ENCODE data around the gene OR51A7. TPM values are rescaled to one million over a fixed set of nuclear protein-coding genes. Genes with fewer than 3 reads are reported as not detected.
"Not testable (repeated sequence)": the region's sequence is repeated elsewhere in the genome, so short reads cannot be mapped to it uniquely, and the experiment has no call there.

Gene OR51A7
- not detected for total RNA-seq
- long read RNA-seq: 0 reads

- DNase-seq (ENCODE audit: low spot score): no peak
Measured at GRCh38 chr11:4903484-4903883, at the start of gene OR51A7. Gene OR51A7, plus strand, starts transcription at chr11:4903783. Its CDS starts 3,587 bp downstream, at chr11:4907370.

- not testable (repeated sequence) for DNase-seq (ENCODE audit: low spot score)
Measured at GRCh38 chr11:4854286-4854685, 49.3 kb upstream of the OR51A7 start.

GRCh38 chr11:4862447-4863236 is 40.9 kb upstream of the OR51A7 start:
- no peak for DNase-seq (ENCODE audit: low spot score)

GRCh38 chr11:4863876-4864275 is 39.7 kb upstream of the OR51A7 start:
- DNase-seq (ENCODE audit: low spot score): no peak

GRCh38 chr11:4865855-4866254 is 37.7 kb upstream of the OR51A7 start:
- no peak for DNase-seq (ENCODE audit: low spot score)

- DNase-seq (ENCODE audit: low spot score): no peak
Measured at GRCh38 chr11:4881188-4881587, 22.4 kb upstream of the OR51A7 start.

- DNase-seq (ENCODE audit: low spot score): no peak
Measured at GRCh38 chr11:4881860-4882500, 21.6 kb upstream of the OR51A7 start, which contains the start of gene OR51T1. Gene OR51T1, plus strand, starts transcription at chr11:4881900. Its CDS starts 0 bp downstream, at chr11:4881900.

- DNase-seq (ENCODE audit: low spot score): no peak
Measured at GRCh38 chr11:4882543-4882942, 21.0 kb upstream of the OR51A7 start.

GRCh38 chr11:4884361-4884760 is 19.2 kb upstream of the OR51A7 start:
- no peak for DNase-seq (ENCODE audit: low spot score)

GRCh38 chr11:4886186-4886585 is 17.4 kb upstream of the OR51A7 start:
- no peak for DNase-seq (ENCODE audit: low spot score)

- no peak for DNase-seq (ENCODE audit: low spot score)
Measured at GRCh38 chr11:4887591-4887990, 16.0 kb upstream of the OR51A7 start.

GRCh38 chr11:4890279-4890678 is 13.3 kb upstream of the OR51A7 start:
- DNase-seq (ENCODE audit: low spot score): no peak

GRCh38 chr11:4891996-4892640 is 11.5 kb upstream of the OR51A7 start:
- no peak for DNase-seq (ENCODE audit: low spot score)

GRCh38 chr11:4916581-4916980 is 13.0 kb downstream of the OR51A7 start:
- no peak for DNase-seq (ENCODE audit: low spot score)

GRCh38 chr11:4919250-4919649 is 15.7 kb downstream of the OR51A7 start, which contains the start of gene OR51G2:
Gene OR51G2, minus strand, starts transcription at chr11:4919350. Its CDS starts 3,687 bp downstream, at chr11:4915663.
- no peak for DNase-seq (ENCODE audit: low spot score)

GRCh38 chr11:4921796-4922195 is 18.2 kb downstream of the OR51A7 start:
- no peak for DNase-seq (ENCODE audit: low spot score)

GRCh38 chr11:4922304-4922703 is 18.7 kb downstream of the OR51A7 start:
- DNase-seq (ENCODE audit: low spot score): no peak

GRCh38 chr11:4924239-4924638 is 20.7 kb downstream of the OR51A7 start, which contains the start of gene OR51G1:
Gene OR51G1, minus strand, starts transcription at chr11:4924339. Its CDS starts 0 bp downstream, at chr11:4924339.
- no peak for DNase-seq (ENCODE audit: low spot score)

- no peak for DNase-seq (ENCODE audit: low spot score)
Measured at GRCh38 chr11:4926608-4927007, 23.0 kb downstream of the OR51A7 start.

GRCh38 chr11:4932751-4933150 is 29.2 kb downstream of the OR51A7 start:
- DNase-seq (ENCODE audit: low spot score): no peak

- DNase-seq (ENCODE audit: low spot score): no peak
Measured at GRCh38 chr11:4936745-4937144, 33.2 kb downstream of the OR51A7 start.

- DNase-seq (ENCODE audit: low spot score): no peak
Measured at GRCh38 chr11:4947505-4947904, 43.9 kb downstream of the OR51A7 start, which contains the start of gene OR51A4. Gene OR51A4, minus strand, starts transcription at chr11:4947605. Its CDS starts 505 bp downstream, at chr11:4947100.
